Neural progenitor cell (in vitro differentiated cells): ENCODE data around the gene PSMB9. TPM values are rescaled to one million over a fixed set of nuclear protein-coding genes. Genes with fewer than 3 reads are reported as not detected.

Experiments
- DNase-seq: peaks from one replicate; pipeline ENCODE4 v3.0.0-alpha.2; 2016; ENCODE audit warnings: low spot score
- H2AFZ ChIP-seq: fragments of 200-600 bp; sonication (generic); replicated peaks from 2 replicates; pipeline ENCODE4 v1.6.1; 2016; ENCODE audit warnings: antibody characterized with exemption
- H3F3A ChIP-seq: fragments of 200-600 bp; sonication (generic); 2 replicates; pipeline ENCODE4 v1.6.1; 2016; ENCODE audit warnings: antibody characterized with exemption, low read depth
- H3K27ac ChIP-seq: fragments of 200-600 bp; sonication (generic); 2 replicates; pipeline ENCODE4 v1.5.1; 2016; ENCODE audit warnings: mild to moderate bottlenecking
- H3K27me3 ChIP-seq: fragments of 200-600 bp; sonication (generic); 2 replicates; pipeline ENCODE4 v1.6.1; 2016; ENCODE audit warnings: mild to moderate bottlenecking, moderate library complexity
- H3K36me3 ChIP-seq: fragments of 200-600 bp; sonication (generic); 2 replicates; pipeline ENCODE4 v1.5.1; 2016
- H3K4me1 ChIP-seq: fragments of 200-600 bp; sonication (generic); 2 replicates; pipeline ENCODE4 v1.6.1; 2016; ENCODE audit warnings: mixed run types
- H3K4me2 ChIP-seq: fragments of 200-600 bp; sonication (generic); 2 replicates; pipeline ENCODE4 v1.6.1; 2016
- H3K4me3 ChIP-seq: fragments of 200-600 bp; sonication (generic); 2 replicates; pipeline ENCODE4 v1.5.1; 2016
- H3K79me2 ChIP-seq: fragments of 200-600 bp; sonication (generic); 2 replicates; pipeline ENCODE4 v1.6.1; 2016; ENCODE audit warnings: low read depth
- H3K9ac ChIP-seq: fragments of 200-600 bp; sonication (generic); 2 replicates; pipeline ENCODE4 v1.6.1; 2016
- H3K9me3 ChIP-seq: fragments of 200-600 bp; sonication (generic); 2 replicates; pipeline ENCODE4 v1.5.1; 2016; ENCODE audit warnings: low read depth
- H4K20me1 ChIP-seq: fragments of 200-600 bp; sonication (generic); 2 replicates; pipeline ENCODE4 v1.6.1; 2016; ENCODE audit warnings: low read depth
- H3K27ac Mint-ChIP-seq: 3 replicates; pipeline ENCODE4 v1.8.0; 2021; ENCODE audit warnings: mixed read lengths
- H3K27me3 Mint-ChIP-seq: 2 replicates; pipeline ENCODE4 v1.8.0; 2022; ENCODE audit warnings: low read depth, mild to moderate bottlenecking, inconsistent platforms, moderate library complexity, mixed read lengths; ENCODE audit not compliant: insufficient read depth
- H3K36me3 Mint-ChIP-seq: 3 replicates; pipeline ENCODE4 v1.8.0; 2021; ENCODE audit warnings: mixed read lengths
- H3K4me1 Mint-ChIP-seq: 3 replicates; pipeline ENCODE4 v1.8.0; 2021; ENCODE audit warnings: mixed read lengths
- H3K4me3 Mint-ChIP-seq: 3 replicates; pipeline ENCODE4 v1.8.0; 2021; ENCODE audit warnings: mild to moderate bottlenecking, moderate library complexity, mixed read lengths
- H3K9me3 Mint-ChIP-seq: 3 replicates; pipeline ENCODE4 v1.8.0; 2020; ENCODE audit warnings: mixed read lengths
- EZH2 ChIP-seq: fragments of 200-600 bp; sonication (generic); IDR thresholded peaks from 2 replicates; pipeline ENCODE4 v1.6.1; 2017; ENCODE audit warnings: antibody characterized with exemption, mild to moderate bottlenecking, moderate library complexity
- EZH2phosphoT487 ChIP-seq: fragments of 200-600 bp; sonication (generic); IDR thresholded peaks from 2 replicates; pipeline ENCODE4 v1.6.1; 2017; ENCODE audit warnings: antibody characterized with exemption
- total RNA-seq: library from RNA; depleted of rRNA; stranded (reverse); fragments of >200 nt; gene quantifications from 2 replicates; pipeline ENCODE4 v1.2.3, GENCODE V29; 2015; ENCODE audit warnings: low replicate concordance
- TF ChIP-seq, protein P1 (sequence below): fragments of 200-600 bp; sonication (generic); IDR thresholded peaks from 2 replicates; pipeline ENCODE4 v1.5.1; 2017; ENCODE audit warnings: antibody characterized with exemption, mild to moderate bottlenecking

The PSMB9 gene
- total RNA-seq, 1 donor from 2014 or later: not detected

- Histone ChIP-seq H4K20me1 (no peaks in the 10 kb centered on the region), H2AFZ (no peak overlapping the region), H3K36me3 (no peaks in the 10 kb centered on the region), H3K9ac (no peak overlapping the region), H3K4me2 (no peak overlapping the region), H3K27ac (no peak overlapping the region), H3K4me3 (no peak overlapping the region), H3K27me3 (peaks cover 56% of the 10 kb centered on the region), H3K79me2 (no peaks in the 10 kb centered on the region), H3K4me1 (peaks cover 8% of the 10 kb centered on the region), H3K9me3 (no peaks in the 10 kb centered on the region), H3F3A (peaks cover 5% of the 10 kb centered on the region)
- Mint-ChIP-seq H3K4me3 (peak overlapping the region; percentile 31), H3K9me3 (no peaks in the 10 kb centered on the region), H3K27me3 (peaks cover 50% of the 10 kb centered on the region), H3K36me3 (no peaks in the 10 kb centered on the region), H3K4me1 (peaks cover 16% of the 10 kb centered on the region), H3K27ac (no peak overlapping the region)
- TF ChIP-seq EZH2 (no peak), EZH2phosphoT487 (no peak)
- TF ChIP-seq, protein P1, sequence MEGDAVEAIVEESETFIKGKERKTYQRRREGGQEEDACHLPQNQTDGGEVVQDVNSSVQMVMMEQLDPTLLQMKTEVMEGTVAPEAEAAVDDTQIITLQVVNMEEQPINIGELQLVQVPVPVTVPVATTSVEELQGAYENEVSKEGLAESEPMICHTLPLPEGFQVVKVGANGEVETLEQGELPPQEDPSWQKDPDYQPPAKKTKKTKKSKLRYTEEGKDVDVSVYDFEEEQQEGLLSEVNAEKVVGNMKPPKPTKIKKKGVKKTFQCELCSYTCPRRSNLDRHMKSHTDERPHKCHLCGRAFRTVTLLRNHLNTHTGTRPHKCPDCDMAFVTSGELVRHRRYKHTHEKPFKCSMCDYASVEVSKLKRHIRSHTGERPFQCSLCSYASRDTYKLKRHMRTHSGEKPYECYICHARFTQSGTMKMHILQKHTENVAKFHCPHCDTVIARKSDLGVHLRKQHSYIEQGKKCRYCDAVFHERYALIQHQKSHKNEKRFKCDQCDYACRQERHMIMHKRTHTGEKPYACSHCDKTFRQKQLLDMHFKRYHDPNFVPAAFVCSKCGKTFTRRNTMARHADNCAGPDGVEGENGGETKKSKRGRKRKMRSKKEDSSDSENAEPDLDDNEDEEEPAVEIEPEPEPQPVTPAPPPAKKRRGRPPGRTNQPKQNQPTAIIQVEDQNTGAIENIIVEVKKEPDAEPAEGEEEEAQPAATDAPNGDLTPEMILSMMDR: no peak
- no peak for DNase-seq
These were observed 11.9 kb upstream of the PSMB9 start for GRCh38 chr6:32842021-32842650.

GRCh38 chr6:32842690-32843089 lies 11.3 kb upstream of the PSMB9 start:
- DNase-seq: no peak
- Mint-ChIP-seq H3K27me3 (peaks cover 50% of the 10 kb centered on the region), H3K9me3 (no peaks in the 10 kb centered on the region), H3K4me1 (peaks cover 11% of the 10 kb centered on the region), H3K27ac (no peak overlapping the region), H3K4me3 (peak overlapping the region; percentile 90), H3K36me3 (no peaks in the 10 kb centered on the region)
- peaks cover 5% of the 10 kb centered on the region for H3F3A ChIP-seq
- H3K27me3 ChIP-seq: peaks cover 56% of the 10 kb centered on the region
- TF ChIP-seq, protein P1: no peak
- no peak for TF ChIP-seq EZH2
- no peak for TF ChIP-seq EZH2phosphoT487
- H3K4me3 ChIP-seq: no peak overlapping the region
- no peaks in the 10 kb centered on the region for H3K79me2 ChIP-seq
- H3K4me1 ChIP-seq: peaks cover 7% of the 10 kb centered on the region
- no peaks in the 10 kb centered on the region for H3K36me3 ChIP-seq
- H3K9me3 ChIP-seq: no peaks in the 10 kb centered on the region
- no peak overlapping the region for H3K4me2 ChIP-seq
- no peak overlapping the region for H3K27ac ChIP-seq
- no peak overlapping the region for H3K9ac ChIP-seq
- H2AFZ ChIP-seq: no peak overlapping the region
- H4K20me1 ChIP-seq: no peaks in the 10 kb centered on the region

DNA sequence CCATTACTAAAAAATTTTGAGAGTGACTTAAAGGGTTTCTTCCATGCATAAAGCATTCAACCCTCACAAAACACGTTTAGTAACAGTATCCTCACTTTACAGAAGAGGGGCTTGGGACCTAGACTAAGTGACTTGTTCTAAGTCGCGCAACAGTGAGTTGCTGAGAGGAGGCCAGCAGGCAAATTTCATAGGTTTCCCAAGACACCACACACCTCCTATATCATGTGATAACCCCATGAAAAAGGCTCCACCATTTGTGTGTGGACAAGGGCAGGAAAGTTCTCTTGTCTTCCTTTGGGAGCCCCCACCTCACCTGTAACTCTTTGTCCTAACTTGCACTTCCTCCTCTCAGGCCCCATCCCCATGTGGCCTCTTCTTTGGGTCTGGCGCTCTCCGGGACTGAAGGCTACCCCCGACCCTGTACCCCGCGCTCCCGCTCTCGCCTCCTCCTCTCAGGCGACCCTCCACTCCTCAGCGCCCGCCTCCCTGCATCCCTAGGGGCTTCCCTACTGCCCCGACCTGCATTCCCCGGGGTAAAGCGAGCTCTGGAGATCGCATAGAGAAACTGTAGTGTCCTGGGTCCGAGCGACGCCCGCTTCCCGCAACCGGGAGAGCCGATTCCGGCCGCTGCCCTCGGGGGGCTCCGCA lies 10.5 kb upstream of the PSMB9 start:
- H3K36me3 ChIP-seq: no peaks in the 10 kb centered on the region
- no peaks in the 10 kb centered on the region for H3K79me2 ChIP-seq
- TF ChIP-seq EZH2: peak; percentile 89
- TF ChIP-seq, protein P1: no peak
- peak; percentile 80 for TF ChIP-seq EZH2phosphoT487
- peak overlapping the region; percentile 84 for H2AFZ ChIP-seq
- no peaks in the 10 kb centered on the region for H3K9me3 ChIP-seq
- no peak overlapping the region for H3K9ac ChIP-seq
- H3K27me3 Mint-ChIP-seq: peaks cover 54% of the 10 kb centered on the region
- DNase-seq: no peak
- no peaks in the 10 kb centered on the region for H3K36me3 Mint-ChIP-seq
- peak overlapping the region; percentile 90 for H3K4me3 Mint-ChIP-seq
- no peaks in the 10 kb centered on the region for H3K9me3 Mint-ChIP-seq
- H4K20me1 ChIP-seq: no peaks in the 10 kb centered on the region
- peak overlapping the region; percentile 50 for H3K4me3 ChIP-seq
- H3K27me3 ChIP-seq: peaks cover 56% of the 10 kb centered on the region
- H3F3A ChIP-seq: peaks cover 1% of the 10 kb centered on the region
- H3K4me1 Mint-ChIP-seq: peaks cover 11% of the 10 kb centered on the region
- H3K4me2 ChIP-seq: peak overlapping the region; percentile 91
- H3K27ac ChIP-seq: no peak overlapping the region
- peaks cover 4% of the 10 kb centered on the region for H3K4me1 ChIP-seq
- H3K27ac Mint-ChIP-seq: no peak overlapping the region
